ENCODE results near the gene MXRA8.

MXRA8 gene

GRCh38 chr1:1306070-1306660 lies 52.2 kb downstream of the MXRA8 start:
- no peak for DNase-seq

DNA sequence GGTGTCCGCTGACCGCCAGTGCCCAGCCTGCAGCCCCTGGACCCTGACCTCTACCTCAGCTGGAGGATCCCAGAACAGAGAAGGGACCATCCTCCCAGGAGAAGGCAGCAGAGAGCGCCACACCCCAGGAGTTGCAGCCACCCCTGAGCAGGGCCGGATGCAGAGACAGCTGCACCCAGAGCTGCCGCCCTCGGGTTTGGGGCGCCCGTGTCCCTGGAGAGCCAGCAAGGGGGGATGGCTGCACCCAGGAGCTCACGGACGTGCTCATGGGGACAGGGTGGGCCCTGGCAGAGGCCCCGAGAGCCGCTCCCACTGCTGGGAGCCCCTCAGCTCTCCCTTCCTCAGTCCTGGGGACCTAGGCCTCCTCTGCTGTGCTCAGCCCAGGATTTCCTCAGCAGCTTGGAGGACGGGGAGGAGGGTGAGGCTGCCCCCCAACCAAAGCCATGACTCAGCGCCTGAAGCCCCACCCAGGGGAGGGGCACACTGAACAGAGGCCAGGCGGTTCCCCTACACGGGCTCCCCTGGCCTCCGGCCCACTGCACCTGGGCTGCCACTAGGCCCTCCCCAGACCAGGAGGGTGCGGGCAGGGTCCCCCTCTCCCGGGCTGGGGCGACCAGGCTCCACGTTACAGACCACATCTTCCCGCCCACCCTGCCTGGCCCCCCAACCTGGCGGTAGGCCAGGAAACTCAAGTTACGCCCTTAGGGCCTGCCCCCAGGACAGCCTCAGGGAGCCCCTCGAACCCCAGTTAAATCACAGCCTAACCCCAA lies 52.9 kb downstream of the MXRA8 start:
- DNase-seq: peak; percentile 76

- no peak for DNase-seq
Observed at GRCh38 chr1:1304331-1305299, 53.7 kb downstream of the MXRA8 start.

DNA sequence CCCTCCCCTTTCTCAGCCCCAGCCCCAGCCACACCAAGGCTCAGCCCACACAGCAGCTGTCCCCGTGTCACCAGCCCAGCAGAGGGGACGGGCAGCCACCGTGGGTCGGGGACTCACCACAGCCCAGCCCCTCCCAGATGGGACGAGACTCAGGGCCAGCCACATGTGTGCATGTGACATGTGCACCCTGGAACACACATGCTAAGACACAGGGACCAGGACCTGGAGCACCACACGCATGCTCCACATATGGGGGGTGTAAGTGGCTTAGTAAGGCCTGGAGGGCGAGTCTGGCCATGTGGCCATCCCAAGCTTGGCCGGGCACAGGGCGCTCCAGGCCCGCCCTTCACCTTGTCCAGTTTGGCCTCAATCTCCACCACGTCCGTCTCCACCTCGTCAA lies 54.6 kb downstream of the MXRA8 start:
- DNase-seq: no peak

- no peak for DNase-seq
Observed at GRCh38 chr1:1302951-1303509, 55.3 kb downstream of the MXRA8 start.

Measured in GDM1 (cell line).